ENCODE measurements around the gene SBSN.
"Not testable (repeated sequence)": the region's sequence is repeated elsewhere in the genome, so short reads cannot be mapped to it uniquely, and the experiment has no call there.

Gene SBSN

GRCh38 chr19:35490364-35490763 is 37.7 kb downstream of the SBSN start, which contains the start of gene KRTDAP:
Gene KRTDAP (minus strand): TSS chr19:35490464. CDS start chr19:35490442, 22 bp downstream.
- no peak within 1 kb of the TSS for H3K4me3 ChIP-seq (ENCODE audit: low read length)
- H3K36me3 ChIP-seq (ENCODE audit: control insufficient read depth, insufficient read depth, low read length): no peaks in the 10 kb centered on the region
- DNase-seq (ENCODE audit: low read depth, low spot score): no peak
- H3K9me3 ChIP-seq (ENCODE audit: control insufficient read depth, insufficient read depth, low read length): no peaks in the 10 kb centered on the region
- no peaks in the 10 kb centered on the region for H3K27me3 ChIP-seq (ENCODE audit: control insufficient read depth, insufficient read depth, low read length)
- 0 out of 2 replicates have a peak, but pooled peaks cover 2% of the 10 kb centered on the region for H3K4me1 ChIP-seq (ENCODE audit: control insufficient read depth, insufficient read depth, low read length)
- H3K27ac ChIP-seq (ENCODE audit: low read length): no peak within 1 kb of the TSS
- WGBS (ENCODE audit: insufficient coverage, insufficient read length): no CpG with 5 or more reads among the region's 9 CpGs

GRCh38 chr19:35488677-35489076 is 39.4 kb downstream of the SBSN start:
- no peak for DNase-seq (ENCODE audit: low read depth, low spot score)
- Histone ChIP-seq H3K27me3 (ENCODE audit: control insufficient read depth, insufficient read depth, low read length) (no peaks in the 10 kb centered on the region), H3K4me1 (ENCODE audit: control insufficient read depth, insufficient read depth, low read length) (no peaks in the 10 kb centered on the region), H3K4me3 (ENCODE audit: low read length) (no peak overlapping the region), H3K9me3 (ENCODE audit: control insufficient read depth, insufficient read depth, low read length) (no peaks in the 10 kb centered on the region), H3K36me3 (ENCODE audit: control insufficient read depth, insufficient read depth, low read length) (no peaks in the 10 kb centered on the region), H3K27ac (ENCODE audit: low read length) (no peak overlapping the region)
- WGBS (ENCODE audit: insufficient coverage, insufficient read length): no CpG with 5 or more reads among the region's 16 CpGs

- Histone ChIP-seq H3K4me1 (ENCODE audit: control insufficient read depth, insufficient read depth, low read length) (no peaks in the 10 kb centered on the region), H3K27me3 (ENCODE audit: control insufficient read depth, insufficient read depth, low read length) (no peaks in the 10 kb centered on the region), H3K4me3 (ENCODE audit: low read length) (no peak overlapping the region), H3K9me3 (ENCODE audit: control insufficient read depth, insufficient read depth, low read length) (no peaks in the 10 kb centered on the region), H3K36me3 (ENCODE audit: control insufficient read depth, insufficient read depth, low read length) (no peaks in the 10 kb centered on the region), H3K27ac (ENCODE audit: low read length) (no peak overlapping the region)
- DNase-seq (ENCODE audit: low read depth, low spot score): no peak
- no CpG with 5 or more reads among the region's 10 CpGs for WGBS (ENCODE audit: insufficient coverage, insufficient read length)
Measured at GRCh38 chr19:35487656-35488182, 40.4 kb downstream of the SBSN start.

GRCh38 chr19:35486268-35486708 is 41.8 kb downstream of the SBSN start:
- WGBS (ENCODE audit: insufficient coverage, insufficient read length): no CpG with 5 or more reads among the region's 3 CpGs
- Histone ChIP-seq H3K4me3 (ENCODE audit: low read length) (no peak overlapping the region), H3K9me3 (ENCODE audit: control insufficient read depth, insufficient read depth, low read length) (no peaks in the 10 kb centered on the region), H3K36me3 (ENCODE audit: control insufficient read depth, insufficient read depth, low read length) (no peaks in the 10 kb centered on the region), H3K4me1 (ENCODE audit: control insufficient read depth, insufficient read depth, low read length) (no peaks in the 10 kb centered on the region), H3K27me3 (ENCODE audit: control insufficient read depth, insufficient read depth, low read length) (no peaks in the 10 kb centered on the region), H3K27ac (ENCODE audit: low read length) (no peak overlapping the region)
- no peak for DNase-seq (ENCODE audit: low read depth, low spot score)

GRCh38 chr19:35484252-35485036 is 43.7 kb downstream of the SBSN start:
- no peak for DNase-seq (ENCODE audit: low read depth, low spot score)
- Histone ChIP-seq H3K36me3 (ENCODE audit: control insufficient read depth, insufficient read depth, low read length) (no peaks in the 10 kb centered on the region), H3K27ac (ENCODE audit: low read length) (no peak overlapping the region), H3K4me1 (ENCODE audit: control insufficient read depth, insufficient read depth, low read length) (no peaks in the 10 kb centered on the region), H3K9me3 (ENCODE audit: control insufficient read depth, insufficient read depth, low read length) (no peaks in the 10 kb centered on the region), H3K4me3 (ENCODE audit: low read length) (no peak overlapping the region), H3K27me3 (ENCODE audit: control insufficient read depth, insufficient read depth, low read length) (no peaks in the 10 kb centered on the region)
- no CpG with 5 or more reads among the region's 7 CpGs for WGBS (ENCODE audit: insufficient coverage, insufficient read length)

GRCh38 chr19:35483089-35483488 is 45.0 kb downstream of the SBSN start:
- no CpG with 5 or more reads among the region's 5 CpGs for WGBS (ENCODE audit: insufficient coverage, insufficient read length)
- H3K27ac ChIP-seq (ENCODE audit: low read length): no peak overlapping the region
- no peaks in the 10 kb centered on the region for H3K4me1 ChIP-seq (ENCODE audit: control insufficient read depth, insufficient read depth, low read length)
- no peaks in the 10 kb centered on the region for H3K36me3 ChIP-seq (ENCODE audit: control insufficient read depth, insufficient read depth, low read length)
- no peaks in the 10 kb centered on the region for H3K9me3 ChIP-seq (ENCODE audit: control insufficient read depth, insufficient read depth, low read length)
- H3K4me3 ChIP-seq (ENCODE audit: low read length): no peak overlapping the region
- H3K27me3 ChIP-seq (ENCODE audit: control insufficient read depth, insufficient read depth, low read length): no peaks in the 10 kb centered on the region
- no peak for DNase-seq (ENCODE audit: low read depth, low spot score)

- H3K27ac ChIP-seq (ENCODE audit: low read length): no peak overlapping the region
- no peaks in the 10 kb centered on the region for H3K36me3 ChIP-seq (ENCODE audit: control insufficient read depth, insufficient read depth, low read length)
- WGBS (ENCODE audit: insufficient coverage, insufficient read length): no CpG with 5 or more reads among the region's 21 CpGs
- no peaks in the 10 kb centered on the region for H3K27me3 ChIP-seq (ENCODE audit: control insufficient read depth, insufficient read depth, low read length)
- H3K4me3 ChIP-seq (ENCODE audit: low read length): no peak overlapping the region
- H3K9me3 ChIP-seq (ENCODE audit: control insufficient read depth, insufficient read depth, low read length): no peaks in the 10 kb centered on the region
- no peaks in the 10 kb centered on the region for H3K4me1 ChIP-seq (ENCODE audit: control insufficient read depth, insufficient read depth, low read length)
- no peak for DNase-seq (ENCODE audit: low read depth, low spot score)
Measured at GRCh38 chr19:35478794-35479677, 49.1 kb downstream of the SBSN start.

GRCh38 chr19:35476149-35476548 is 52.0 kb downstream of the SBSN start:
- Histone ChIP-seq H3K27ac (ENCODE audit: low read length) (no peak overlapping the region), H3K4me1 (ENCODE audit: control insufficient read depth, insufficient read depth, low read length) (no peaks in the 10 kb centered on the region), H3K9me3 (ENCODE audit: control insufficient read depth, insufficient read depth, low read length) (no peaks in the 10 kb centered on the region), H3K36me3 (ENCODE audit: control insufficient read depth, insufficient read depth, low read length) (no peaks in the 10 kb centered on the region), H3K4me3 (ENCODE audit: low read length) (no peak overlapping the region), H3K27me3 (ENCODE audit: control insufficient read depth, insufficient read depth, low read length) (no peaks in the 10 kb centered on the region)
- DNase-seq (ENCODE audit: low read depth, low spot score): peak; percentile 39
- WGBS (ENCODE audit: insufficient coverage, insufficient read length): 100% methylated on average over 1 of the region's 4 CpGs

GRCh38 chr19:35474594-35474993 is 53.5 kb downstream of the SBSN start:
- not testable (repeated sequence) for H3K27me3 ChIP-seq (ENCODE audit: control insufficient read depth, insufficient read depth, low read length); H3K4me1 ChIP-seq (ENCODE audit: control insufficient read depth, insufficient read depth, low read length); DNase-seq (ENCODE audit: low read depth, low spot score); H3K27ac ChIP-seq (ENCODE audit: low read length); H3K9me3 ChIP-seq (ENCODE audit: control insufficient read depth, insufficient read depth, low read length); H3K36me3 ChIP-seq (ENCODE audit: control insufficient read depth, insufficient read depth, low read length); H3K4me3 ChIP-seq (ENCODE audit: low read length)
- no CpG with 5 or more reads among the region's 7 CpGs for WGBS (ENCODE audit: insufficient coverage, insufficient read length)

- Histone ChIP-seq H3K27me3 (ENCODE audit: control insufficient read depth, insufficient read depth, low read length) (no peaks in the 10 kb centered on the region), H3K4me1 (ENCODE audit: control insufficient read depth, insufficient read depth, low read length) (no peaks in the 10 kb centered on the region), H3K36me3 (ENCODE audit: control insufficient read depth, insufficient read depth, low read length) (no peaks in the 10 kb centered on the region), H3K9me3 (ENCODE audit: control insufficient read depth, insufficient read depth, low read length) (no peaks in the 10 kb centered on the region), H3K4me3 (ENCODE audit: low read length) (no peak overlapping the region), H3K27ac (ENCODE audit: low read length) (no peak overlapping the region)
- DNase-seq (ENCODE audit: low read depth, low spot score): no peak
- WGBS (ENCODE audit: insufficient coverage, insufficient read length): no CpG with 5 or more reads among the region's 14 CpGs
Measured at GRCh38 chr19:35474104-35474503, 54.0 kb downstream of the SBSN start.

Measured in iPS DF 6.9 (cell line).